ENCODE results near the gene ZNF668.
"Not testable (repeated sequence)": the region's sequence is repeated elsewhere in the genome, so short reads cannot be mapped to it uniquely, and the experiment has no call there.

The ZNF668 gene

DNA sequence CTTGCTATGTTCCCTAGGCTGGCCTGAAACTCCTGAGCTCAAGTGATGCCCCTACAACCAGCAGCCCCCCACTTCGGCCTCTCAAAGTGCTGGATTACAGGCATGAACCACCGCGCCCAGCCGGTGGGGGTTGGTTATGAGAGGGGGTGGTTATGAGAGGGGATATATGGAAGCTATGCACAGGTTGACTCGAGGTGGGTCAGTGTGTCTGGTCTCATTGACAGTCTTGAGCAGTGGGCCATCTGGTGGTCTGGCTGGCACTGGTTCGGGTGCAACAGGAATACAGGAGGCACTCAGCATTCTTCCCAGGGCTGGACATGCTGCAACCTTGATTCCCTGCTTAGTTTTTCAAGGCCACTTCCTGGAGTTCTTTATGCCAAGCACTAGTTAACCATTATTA lies 58.0 kb downstream of the ZNF668 start:
- DNase-seq: no peak

DNA sequence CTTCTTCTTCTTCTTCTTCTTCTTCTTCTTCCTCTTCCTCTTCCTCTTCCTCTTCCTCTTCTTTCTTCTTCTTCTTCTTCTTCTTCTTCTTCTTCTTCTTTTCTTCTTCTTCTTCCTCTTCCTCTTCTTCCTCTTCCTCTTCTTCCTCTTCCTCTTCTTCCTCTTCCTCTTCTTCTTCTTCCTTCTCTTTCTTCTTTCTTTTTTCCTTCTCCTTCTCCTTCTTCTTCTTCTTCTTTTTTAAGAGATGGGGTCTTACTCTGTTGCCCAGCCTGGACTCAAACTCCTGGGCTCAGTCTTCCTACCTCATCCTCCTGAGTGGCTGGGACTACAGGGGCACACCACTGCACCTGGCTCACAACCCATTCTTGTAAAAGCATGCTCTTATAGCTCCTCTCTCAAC lies 60.7 kb downstream of the ZNF668 start:
- DNase-seq: not testable (repeated sequence)

DNA sequence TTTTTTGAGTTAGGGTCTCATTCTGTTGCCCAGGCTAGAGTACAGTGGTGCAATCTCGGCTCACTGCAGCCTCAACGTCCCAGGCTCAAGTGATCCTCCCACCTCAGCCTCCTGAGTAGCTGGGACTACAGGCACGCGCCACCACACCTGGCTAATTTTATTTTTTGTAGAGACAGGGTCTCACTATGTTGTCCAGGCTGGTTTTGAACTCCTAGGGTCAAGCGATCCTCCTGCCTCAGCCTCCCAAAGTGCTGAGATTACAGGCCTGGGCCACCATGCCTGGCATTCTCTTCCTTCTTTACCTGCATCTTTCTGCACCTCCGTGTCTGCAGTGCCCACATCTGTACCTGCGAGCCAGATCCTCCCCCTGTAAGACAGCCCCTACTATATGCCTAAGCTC lies 62.2 kb downstream of the ZNF668 start:
- not testable (repeated sequence) for DNase-seq
